Pancreas (tissue), 10 donors: Measurements from ENCODE around the gene PCDHB11. TPM values are rescaled to one million over a fixed set of nuclear protein-coding genes. Genes with fewer than 3 reads are reported as not detected.
"Not testable (repeated sequence)": the region's sequence is repeated elsewhere in the genome, so short reads cannot be mapped to it uniquely, and the experiment has no call there.

Experiments
- ATAC-seq, 4 donors: fragments of 200-7000 bp; cut with Tn5 transposase; one replicate each; pipeline versions ENCODE4 v1.8.0 to v1.9.1; 2020; ENCODE audit warnings: mild to moderate bottlenecking in 4 of 4, moderate library complexity in 4 of 4
- DNase-seq, 6 donors: peaks; one replicate each; pipeline ENCODE4 v3.0.0-alpha.2; 2020
- FAIRE-seq: peaks from 2 replicates; lab custom pipeline; 2012; peaks lifted over from hg19 to GRCh38; lab: Jason Lieb, UNC
- H3K27ac ChIP-seq, 4 donors: fragments of 200-600 bp; sonication (generic); 1 replicate in 3 of 4; 2 replicates in 1 of 4; pipeline versions ENCODE4 v1.5.0 to v1.8.0; 2020
- H3K27me3 ChIP-seq, 4 donors: fragments of 200-600 bp; one replicate each; pipeline ENCODE4 v1.8.0; 2021
- H3K36me3 ChIP-seq, 3 donors: fragments of 200-600 bp; sonication (generic) in 1 of 3; one replicate each; pipeline versions ENCODE4 v1.5.0 to v1.8.0; 2020 to 2021
- H3K4me1 ChIP-seq, 3 donors: fragments of 200-600 bp; one replicate each; pipeline ENCODE4 v1.8.0; 2021
- H3K4me3 ChIP-seq, 4 donors: fragments of 200-600 bp; sonication (generic) in 2 of 4; one replicate each; pipeline versions ENCODE4 v1.5.0 to v1.8.0; 2020 to 2021
- H3K9me3 ChIP-seq, 4 donors: fragments of 200-600 bp; one replicate each; pipeline ENCODE4 v1.8.0; 2021
- WGBS, 2 donors: extraction: QIAGEN DNeasy Blood & Tissue Kit; methylation state at CpG; one replicate each; pipeline ENCODE4 v1.1.7; 2013; 5-methylcytosine and 5-hydroxymethylcytosine counted together
- intact Hi-C, 3 donors: fragments of 100-400 bp; cut with DNase I; formaldehyde crosslinking; loops; one replicate each; pipeline versions ENCODE4 v1.11.1 to v1.14.2; 2022
- polyA plus RNA-seq, 2 donors: library from polyadenylated mRNA; stranded (reverse); fragments of 200-250 nt; gene quantifications; one replicate each; pipeline ENCODE4 v1.2.3, GENCODE V29; 2013
- total RNA-seq, 6 donors: library from RNA; stranded (reverse); fragmentation: NEBNext Ultra II Directional in 4 of 6; extraction: Animal tissue kit (Norgen Biotek cat#: 25700) in 4 of 6; gene quantifications; one replicate each; pipeline versions ENCODE4 v1.2.1 to v1.2.4, GENCODE V29; 2021 to 2023
- TF ChIP-seq, protein P1 (sequence below), 4 donors: fragments of 200-600 bp; sonication (generic) in 3 of 4; IDR thresholded peaks; one replicate each; pipeline versions ENCODE4 v1.5.0 to v1.8.0; 2021; ENCODE audit warnings: antibody characterized with exemption in 4 of 4
- donor health status: healthy with polysubstance abuse.
- donor health status: DM: no; HTN: no; CAD: no; lungs with moderate emphysema.
- donor health status: DM: no; HTN: no; CAD: no.
- donor health status: control.
- donor health status: control.
- donor health status: Bipolar disorder and iron deficiency.
- donor health status: DM: yes; HTN: yes; CAD: no.
- donor health status: DM: no; HTN: no; CAD: no.
- donor health status: DM: no; HTN: no; CAD: no.
- donor health status: DM: yes; HTN: yes; CAD: no.

The PCDHB11 gene
- total and polyA plus RNA-seq, 8 donors, result 0.72 to 9.0 (median 3.9) TPM

GRCh38 chr5:141175933-141176332, 23.5 kb upstream of the PCDHB11 start:
- no peaks in the 10 kb centered on the region for H3K36me3 ChIP-seq
- no peak for DNase-seq
- ATAC-seq, result no peak
- WGBS, 2 donors, result 55 to 56% methylated on average over 1 of the region's 1 CpG
- no peaks in the 10 kb centered on the region for H3K9me3 ChIP-seq
- H3K4me1 ChIP-seq, result no peaks in the 10 kb centered on the region
- TF ChIP-seq, protein P1, sequence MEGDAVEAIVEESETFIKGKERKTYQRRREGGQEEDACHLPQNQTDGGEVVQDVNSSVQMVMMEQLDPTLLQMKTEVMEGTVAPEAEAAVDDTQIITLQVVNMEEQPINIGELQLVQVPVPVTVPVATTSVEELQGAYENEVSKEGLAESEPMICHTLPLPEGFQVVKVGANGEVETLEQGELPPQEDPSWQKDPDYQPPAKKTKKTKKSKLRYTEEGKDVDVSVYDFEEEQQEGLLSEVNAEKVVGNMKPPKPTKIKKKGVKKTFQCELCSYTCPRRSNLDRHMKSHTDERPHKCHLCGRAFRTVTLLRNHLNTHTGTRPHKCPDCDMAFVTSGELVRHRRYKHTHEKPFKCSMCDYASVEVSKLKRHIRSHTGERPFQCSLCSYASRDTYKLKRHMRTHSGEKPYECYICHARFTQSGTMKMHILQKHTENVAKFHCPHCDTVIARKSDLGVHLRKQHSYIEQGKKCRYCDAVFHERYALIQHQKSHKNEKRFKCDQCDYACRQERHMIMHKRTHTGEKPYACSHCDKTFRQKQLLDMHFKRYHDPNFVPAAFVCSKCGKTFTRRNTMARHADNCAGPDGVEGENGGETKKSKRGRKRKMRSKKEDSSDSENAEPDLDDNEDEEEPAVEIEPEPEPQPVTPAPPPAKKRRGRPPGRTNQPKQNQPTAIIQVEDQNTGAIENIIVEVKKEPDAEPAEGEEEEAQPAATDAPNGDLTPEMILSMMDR (IDR thresholded peaks at IDR 0.05), result no peak
- peak; percentile 91 for FAIRE-seq
- no peak overlapping the region for H3K4me3 ChIP-seq
- no peak overlapping the region for H3K27ac ChIP-seq
- intact Hi-C loops, result no loop called here
- peaks cover 0 to 22% (median 0%) of the 10 kb centered on the region in 4 donors for H3K27me3 ChIP-seq

DNA sequence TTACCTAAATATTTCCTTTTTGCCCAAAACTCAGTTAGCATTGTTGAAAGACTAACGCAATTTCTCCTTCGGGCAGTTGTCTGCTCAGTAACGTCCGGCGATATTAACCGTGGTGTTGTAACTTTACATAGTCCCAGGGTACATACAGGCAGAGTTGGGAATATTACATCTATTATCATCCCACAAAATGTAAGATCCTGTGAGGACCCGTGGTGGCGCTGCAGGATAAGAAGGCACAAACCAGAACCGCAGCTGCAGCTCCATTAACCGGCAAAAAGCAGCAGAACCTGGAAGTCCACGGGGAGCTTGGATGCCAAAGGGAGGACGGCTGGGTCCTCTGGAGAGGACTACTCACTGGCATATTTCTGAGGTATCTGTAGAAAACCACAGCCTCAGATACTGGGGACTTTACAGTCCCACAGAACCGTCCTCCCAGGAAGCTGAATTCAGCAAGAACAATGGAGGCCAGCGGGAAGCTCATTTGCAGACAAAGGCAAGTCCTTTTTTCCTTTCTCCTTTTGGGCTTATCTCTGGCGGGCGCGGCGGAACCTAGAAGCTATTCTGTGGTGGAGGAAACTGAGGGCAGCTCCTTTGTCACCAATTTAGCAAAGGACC, 21.7 kb upstream of the PCDHB11 start, which contains the start of gene PCDHB8:
Gene PCDHB8 (plus strand): TSS at position 214 of the 615 bp plus-strand sequence. CDS start 245 bp downstream, at position 459.
- H3K9me3 ChIP-seq, H3K36me3 ChIP-seq, DNase-seq, H3K4me1 ChIP-seq, intact Hi-C loops, FAIRE-seq, H3K27ac ChIP-seq: not testable (repeated sequence)
- H3K4me3 ChIP-seq, result peak within 1 kb of the TSS in 1 of 4 donors; percentile 13
- TF ChIP-seq, protein P1 (IDR thresholded peaks at IDR 0.05), result peak in 1 of 4 donors; percentile 10
- ATAC-seq, result peak; percentile 82 to 95 (median 88)
- WGBS, 2 donors, result 26 to 29% methylated on average over 13 to 15 of the region's 18 CpGs
- H3K27me3 ChIP-seq, result peaks cover 0 to 22% (median 0%) of the 10 kb centered on the region in 4 donors

DNA sequence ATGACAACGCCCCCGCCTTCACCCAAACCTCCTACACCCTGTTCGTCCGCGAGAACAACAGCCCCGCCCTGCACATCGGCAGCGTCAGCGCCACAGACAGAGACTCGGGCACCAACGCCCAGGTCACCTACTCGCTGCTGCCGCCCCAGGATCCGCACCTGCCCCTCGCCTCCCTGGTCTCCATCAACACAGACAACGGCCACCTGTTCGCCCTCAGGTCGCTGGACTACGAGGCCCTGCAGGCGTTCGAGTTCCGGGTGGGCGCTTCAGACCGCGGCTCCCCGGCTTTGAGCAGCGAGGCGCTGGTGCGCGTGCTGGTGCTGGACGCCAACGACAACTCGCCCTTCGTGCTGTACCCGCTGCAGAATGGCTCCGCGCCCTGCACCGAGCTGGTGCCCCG, 20.1 kb upstream of the PCDHB11 start:
- H3K4me1 ChIP-seq, FAIRE-seq, H3K27ac ChIP-seq, H3K9me3 ChIP-seq, H3K36me3 ChIP-seq, DNase-seq, intact Hi-C loops, ATAC-seq, H3K4me3 ChIP-seq: not testable (repeated sequence)
- H3K27me3 ChIP-seq, result peaks cover 0 to 22% (median 0%) of the 10 kb centered on the region in 4 donors
- 17 to 44% methylated on average over 24 to 35 of the region's 39 CpGs for WGBS, 2 donors

- 18 to 36% methylated on average over 30 to 32 of the region's 32 CpGs for WGBS, 2 donors
- DNase-seq, H3K27ac ChIP-seq, FAIRE-seq, H3K4me3 ChIP-seq, H3K36me3 ChIP-seq, H3K4me1 ChIP-seq, intact Hi-C loops, H3K9me3 ChIP-seq, ATAC-seq: not testable (repeated sequence)
- H3K27me3 ChIP-seq, result peaks cover 0 to 21% (median 0%) of the 10 kb centered on the region in 4 donors
Measured at GRCh38 chr5:141179876-141180275, 19.6 kb upstream of the PCDHB11 start.

- WGBS, 2 donors, result 20 to 31% methylated on average over 1 of the region's 1 CpG
- DNase-seq, result no peak
- no peaks in the 10 kb centered on the region for H3K36me3 ChIP-seq
- H3K27ac ChIP-seq, result no peak overlapping the region
- FAIRE-seq, result no peak
- peaks cover 0 to 17% (median 0%) of the 10 kb centered on the region in 4 donors for H3K27me3 ChIP-seq
- ATAC-seq, result no peak
- H3K4me1 ChIP-seq, result no peaks in the 10 kb centered on the region
- no peak overlapping the region for H3K4me3 ChIP-seq
- peaks cover 0 to 4% (median 0%) of the 10 kb centered on the region in 4 donors for H3K9me3 ChIP-seq
- intact Hi-C loops, result no loop called here
- TF ChIP-seq, protein P1 (IDR thresholded peaks at IDR 0.05), result no peak
Measured at GRCh38 chr5:141180313-141180712, 19.1 kb upstream of the PCDHB11 start.

DNA sequence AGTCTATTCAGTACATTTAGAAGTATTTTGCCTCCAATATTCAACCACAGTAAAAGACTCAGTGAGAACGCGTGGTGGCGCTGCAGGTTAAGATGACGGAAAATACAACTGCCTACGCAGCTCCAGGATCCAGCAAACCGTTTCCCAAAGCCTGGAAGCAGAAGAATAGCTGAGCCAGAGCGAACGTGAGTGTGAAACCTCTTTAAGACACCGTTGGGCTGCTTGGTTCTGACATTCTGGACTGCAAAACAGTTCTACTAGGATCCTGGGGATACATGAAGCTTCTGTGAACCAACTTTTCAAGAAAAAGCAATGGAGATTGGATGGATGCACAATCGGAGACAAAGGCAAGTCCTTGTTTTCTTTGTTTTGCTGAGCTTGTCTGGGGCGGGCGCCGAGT, 17.2 kb upstream of the PCDHB11 start, which contains the start of gene PCDHB16:
Gene PCDHB16 (plus strand): TSS at position 140 of the 400 bp plus-strand sequence. CDS start 173 bp downstream, at position 313.
- DNase-seq (peak in 2 of 6 donors; percentile 25 to 30), FAIRE-seq (no peak)
- H3K9me3 ChIP-seq, result peaks cover 0 to 4% (median 0%) of the 10 kb centered on the region in 4 donors

DNA sequence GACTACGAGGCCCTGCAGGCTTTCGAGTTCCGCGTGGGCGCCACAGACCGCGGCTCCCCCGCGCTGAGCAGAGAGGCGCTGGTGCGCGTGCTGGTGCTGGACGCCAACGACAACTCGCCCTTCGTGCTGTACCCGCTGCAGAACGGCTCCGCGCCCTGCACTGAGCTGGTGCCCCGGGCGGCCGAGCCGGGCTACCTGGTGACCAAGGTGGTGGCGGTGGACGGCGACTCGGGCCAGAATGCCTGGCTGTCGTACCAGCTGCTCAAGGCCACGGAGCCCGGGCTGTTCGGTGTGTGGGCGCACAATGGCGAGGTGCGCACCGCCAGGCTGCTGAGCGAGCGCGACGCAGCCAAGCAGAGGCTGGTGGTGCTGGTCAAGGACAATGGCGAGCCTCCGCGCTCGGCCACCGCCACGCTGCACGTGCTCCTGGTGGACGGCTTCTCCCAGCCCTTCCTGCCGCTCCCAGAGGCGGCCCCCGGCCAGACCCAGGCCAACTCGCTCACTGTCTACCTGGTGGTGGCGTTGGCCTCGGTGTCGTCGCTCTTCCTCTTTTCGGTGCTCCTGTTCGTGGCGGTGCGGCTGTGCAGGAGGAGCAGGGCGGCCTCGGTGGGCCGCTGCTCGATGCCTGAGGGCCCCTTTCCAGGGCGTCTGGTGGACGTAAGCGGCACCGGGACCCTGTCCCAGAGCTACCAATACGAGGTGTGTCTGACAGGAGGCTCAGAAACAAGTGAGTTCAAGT, 15.1 kb upstream of the PCDHB11 start:
- H3K27me3 ChIP-seq, H3K4me3 ChIP-seq, FAIRE-seq, H3K27ac ChIP-seq, H3K4me1 ChIP-seq, DNase-seq, ATAC-seq, intact Hi-C loops, H3K36me3 ChIP-seq, H3K9me3 ChIP-seq: not testable (repeated sequence)
- WGBS, 2 donors, result 24 to 43% methylated on average over 17 to 59 of the region's 69 CpGs

More for the DNA sequence above, 17.2 kb upstream of the PCDHB11 start, which contains the start of gene PCDHB16:
- Histone ChIP-seq H3K4me1 (no peaks in the 10 kb centered on the region), H3K36me3 (no peaks in the 10 kb centered on the region), H3K27ac (no peak within 1 kb of the TSS), H3K27me3 (peaks cover 0 to 2% (median 0%) of the 10 kb centered on the region in 4 donors), H3K4me3 (peak within 1 kb of the TSS in 1 of 4 donors; percentile 14)
- ATAC-seq, result peak in 3 of 4 donors; percentile 58 to 81 (median 59)
- intact Hi-C loops, result no loop called here
- WGBS, 2 donors, result 11 to 17% methylated on average over 13 of the region's 13 CpGs
- TF ChIP-seq, protein P1 (IDR thresholded peaks at IDR 0.05), result no peak
